GM13976 (cell line): ENCODE data around the gene DMXL1.

Experiments
- DNase-seq: peaks from one replicate; pipeline ENCODE4 v3.0.0; 2012; ENCODE audit warnings: low spot score
- in situ Hi-C: fragments of 300-500 bp; cut with MboI; formaldehyde crosslinking; loops from one replicate; pipeline ENCODE4 v1.12.0; 2022; ENCODE audit warnings: low sequenced_read_pairs, mixed read lengths, inconsistent platforms; ENCODE audit not compliant: unreplicated experiment
- TF ChIP-seq, protein P1 (sequence below): IDR thresholded peaks from 2 replicates; pipeline ENCODE4 v1.5.1; 2012; ENCODE audit warnings: borderline replicate concordance, mild to moderate bottlenecking; ENCODE audit not compliant: insufficient read depth; ENCODE audit errors: extremely low read depth, missing control alignments, control extremely low read depth

DMXL1 gene

DNA sequence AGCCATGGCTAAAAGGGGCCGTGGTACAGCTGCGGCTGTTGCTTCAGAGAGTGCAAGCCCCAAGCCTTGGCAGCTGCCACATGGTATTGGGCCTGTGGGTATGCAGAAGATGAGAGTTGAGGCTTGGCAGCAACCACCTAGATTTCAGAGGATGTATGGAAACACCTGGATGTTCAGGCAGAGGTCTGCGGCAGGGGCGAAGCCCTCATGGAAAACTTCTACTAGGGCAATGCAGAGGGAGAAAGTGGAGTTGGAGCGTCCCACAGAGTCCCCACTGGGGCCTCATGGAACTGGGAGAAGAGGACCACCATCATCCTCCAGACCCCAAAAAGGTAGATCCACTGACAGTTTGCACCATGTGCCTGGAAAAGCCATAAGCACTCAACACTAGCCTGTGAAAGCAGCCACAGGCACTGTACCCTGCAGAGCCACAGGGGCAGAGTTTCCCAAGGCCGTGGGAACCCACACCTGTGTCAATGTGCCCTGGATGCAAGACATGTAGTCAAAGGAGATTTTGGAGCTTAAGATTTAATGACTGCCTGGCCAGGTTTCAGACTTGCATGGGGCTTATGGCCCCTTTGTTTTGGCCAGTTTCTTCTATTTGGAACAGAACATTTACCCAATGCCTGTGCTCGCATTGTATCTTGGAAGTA, 65.9 kb downstream of the DMXL1 start:
- in situ Hi-C loops: no loop called here
- TF ChIP-seq, protein P1, sequence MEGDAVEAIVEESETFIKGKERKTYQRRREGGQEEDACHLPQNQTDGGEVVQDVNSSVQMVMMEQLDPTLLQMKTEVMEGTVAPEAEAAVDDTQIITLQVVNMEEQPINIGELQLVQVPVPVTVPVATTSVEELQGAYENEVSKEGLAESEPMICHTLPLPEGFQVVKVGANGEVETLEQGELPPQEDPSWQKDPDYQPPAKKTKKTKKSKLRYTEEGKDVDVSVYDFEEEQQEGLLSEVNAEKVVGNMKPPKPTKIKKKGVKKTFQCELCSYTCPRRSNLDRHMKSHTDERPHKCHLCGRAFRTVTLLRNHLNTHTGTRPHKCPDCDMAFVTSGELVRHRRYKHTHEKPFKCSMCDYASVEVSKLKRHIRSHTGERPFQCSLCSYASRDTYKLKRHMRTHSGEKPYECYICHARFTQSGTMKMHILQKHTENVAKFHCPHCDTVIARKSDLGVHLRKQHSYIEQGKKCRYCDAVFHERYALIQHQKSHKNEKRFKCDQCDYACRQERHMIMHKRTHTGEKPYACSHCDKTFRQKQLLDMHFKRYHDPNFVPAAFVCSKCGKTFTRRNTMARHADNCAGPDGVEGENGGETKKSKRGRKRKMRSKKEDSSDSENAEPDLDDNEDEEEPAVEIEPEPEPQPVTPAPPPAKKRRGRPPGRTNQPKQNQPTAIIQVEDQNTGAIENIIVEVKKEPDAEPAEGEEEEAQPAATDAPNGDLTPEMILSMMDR: no peak
- DNase-seq: no peak

DNA sequence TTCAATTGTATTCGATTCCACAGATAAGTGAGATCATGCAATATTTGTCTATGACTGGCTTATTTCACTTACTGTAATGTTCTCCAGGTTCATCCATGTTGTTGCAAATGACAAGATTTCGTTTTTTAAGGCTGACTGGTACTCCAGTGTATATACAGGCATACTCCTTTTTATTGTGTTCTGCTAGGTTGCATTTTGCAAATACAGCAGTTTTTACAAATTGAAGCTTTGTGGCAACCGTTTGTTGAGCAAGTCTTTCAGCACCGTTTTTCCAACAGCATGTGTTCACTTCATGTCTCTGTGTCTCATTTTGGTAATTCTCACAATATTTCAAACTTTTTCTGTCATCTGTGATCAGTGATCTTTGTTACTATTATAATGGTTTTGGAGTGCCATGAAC, 82.7 kb downstream of the DMXL1 start:
- TF ChIP-seq, protein P1: no peak
- in situ Hi-C loops: no loop called here

DNA sequence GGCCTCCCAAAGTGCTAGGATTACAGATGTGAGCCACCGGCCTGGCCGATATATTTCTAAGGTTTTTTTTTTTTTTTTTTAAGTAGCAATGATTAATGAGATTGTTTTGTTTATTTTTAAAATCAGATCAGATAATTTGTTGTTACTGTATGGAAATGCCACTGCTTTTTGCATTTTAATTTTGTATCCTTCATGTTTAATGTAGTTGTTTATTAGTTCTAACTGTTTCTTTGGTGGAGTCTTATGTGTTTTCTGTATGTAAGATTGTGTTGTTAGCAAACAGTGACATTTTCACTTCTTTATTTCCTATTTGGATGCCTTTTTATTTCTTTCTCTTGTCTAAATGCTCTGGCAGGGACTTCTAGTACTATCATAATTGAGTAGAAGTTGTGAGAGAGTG, 87.3 kb downstream of the DMXL1 start:
- TF ChIP-seq, protein P1: no peak
- DNase-seq: no peak
- in situ Hi-C loops: no loop called here

More for the DNA sequence above, 82.7 kb downstream of the DMXL1 start:
- DNase-seq: no peak

DNA sequence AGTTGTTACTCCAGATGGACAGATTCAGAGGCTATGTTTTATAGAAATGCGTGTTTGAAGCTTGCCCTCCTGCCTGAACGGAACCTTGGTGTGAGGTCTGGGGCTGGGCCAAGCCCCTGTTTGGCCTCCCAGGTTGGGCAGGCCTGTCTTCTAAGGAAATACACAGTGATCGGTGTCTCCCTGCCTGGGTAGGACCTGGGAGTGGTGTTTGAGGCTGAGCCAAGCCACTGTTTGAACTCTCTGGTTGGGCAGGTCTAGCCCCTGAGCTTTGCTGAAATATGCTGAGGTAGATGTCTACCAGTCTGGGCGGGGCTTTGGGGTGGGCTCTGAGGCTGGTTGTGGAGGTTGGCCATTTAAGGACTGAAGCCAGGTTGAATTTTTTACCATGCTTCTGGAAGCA, 90.5 kb downstream of the DMXL1 start:
- DNase-seq: no peak
- TF ChIP-seq, protein P1: no peak
- in situ Hi-C loops: no loop called here

DNA sequence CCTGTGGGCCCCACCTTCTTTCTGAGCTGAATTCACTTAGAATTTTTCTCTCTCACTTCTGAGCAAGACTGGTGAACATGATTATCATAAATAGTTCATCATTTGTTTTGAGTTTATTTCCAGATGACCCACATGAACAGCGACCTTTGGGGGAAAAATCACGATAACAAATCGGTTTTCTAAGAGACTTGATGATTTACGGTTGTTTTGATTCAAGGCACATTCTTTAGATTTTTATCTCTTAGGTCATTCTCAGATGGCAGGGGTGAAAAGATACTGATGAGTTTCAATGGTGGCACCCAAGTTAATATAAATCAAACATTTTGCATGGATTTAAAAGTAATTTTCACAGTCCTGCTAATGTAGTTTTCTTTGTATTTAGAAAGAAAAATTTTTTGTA, 95.1 kb downstream of the DMXL1 start:
- TF ChIP-seq, protein P1: no peak
- in situ Hi-C loops: no loop called here
- DNase-seq: no peak

DNA sequence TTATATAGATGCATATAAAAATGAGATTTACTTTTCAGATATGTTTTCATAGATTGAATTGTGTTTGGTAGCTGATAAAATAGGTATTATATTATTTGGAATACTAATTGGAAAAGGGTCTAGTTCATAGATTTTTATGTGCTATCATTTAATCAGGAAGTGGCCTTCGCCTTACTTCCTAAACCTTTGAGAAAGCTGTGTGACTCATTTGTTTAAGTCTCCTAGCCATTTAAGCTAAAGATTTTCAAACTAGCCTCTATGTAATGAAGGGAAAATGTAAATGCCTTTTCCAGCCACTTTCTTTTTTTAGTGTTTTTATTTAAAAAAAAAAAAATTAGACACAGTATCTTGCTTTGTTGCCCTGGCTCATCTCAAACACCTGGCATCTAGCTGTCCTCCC, 97.5 kb downstream of the DMXL1 start:
- TF ChIP-seq, protein P1: no peak
- DNase-seq: no peak
- in situ Hi-C loops: no loop called here

DNA sequence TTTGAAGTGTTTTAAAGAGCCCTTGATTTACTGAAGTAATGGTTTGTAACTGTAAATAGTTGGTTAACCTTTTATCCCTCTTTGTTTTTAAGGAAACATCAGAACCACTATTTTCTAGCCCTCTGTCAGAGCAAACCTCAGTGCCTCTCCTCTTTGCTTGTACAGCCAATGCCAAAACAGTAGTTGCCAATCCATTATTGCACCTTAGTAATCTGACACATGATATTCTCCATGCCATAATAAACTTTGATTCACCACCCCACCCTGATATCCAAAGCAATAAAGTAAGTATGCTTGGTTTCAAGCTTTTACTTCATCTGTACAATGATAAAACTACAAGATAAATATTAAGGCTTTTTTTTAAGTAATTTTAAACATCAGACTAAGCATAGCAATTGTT, 100.8 kb downstream of the DMXL1 start:
- no peak for DNase-seq
- TF ChIP-seq, protein P1: no peak
- in situ Hi-C loops: no loop called here
